Measurements from ENCODE around the gene KDM4D. TPM values are rescaled to one million over a fixed set of nuclear protein-coding genes. Genes with fewer than 3 reads are reported as not detected.
"Not testable (repeated sequence)": the region's sequence is repeated elsewhere in the genome, so short reads cannot be mapped to it uniquely, and the experiment has no call there.

KDM4D gene
- total RNA-seq, 4 donors from 2014 or later: 0.38 to 0.83 (median 0.44) TPM

GRCh38 chr11:94926271-94926625 lies 47.3 kb upstream of the KDM4D start:
- peaks cover 4 to 49% (median 34%) of the 10 kb centered on the region in 3 donors for H3K4me1 ChIP-seq
- H3K9me3 ChIP-seq: no peaks in the 10 kb centered on the region
- H3K36me3 ChIP-seq: no peaks in the 10 kb centered on the region
- no peak for TF ChIP-seq CTCF (IDR thresholded peaks at IDR 0.05)
- TF ChIP-seq POLR2A (IDR thresholded peaks at IDR 0.05): no peak
- no peak overlapping the region for H3K4me3 ChIP-seq
- H3K27ac ChIP-seq: peak overlapping the region; percentile 15 to 91 (median 78)
- no peak for DNase-seq
- intact Hi-C loops (cut with DNase I): no loop called here
- H3K27me3 ChIP-seq: no peaks in the 10 kb centered on the region

GRCh38 chr11:94926698-94927237 lies 46.7 kb upstream of the KDM4D start:
- WGBS, 2 donors: 14 to 35% methylated on average over 6 of the region's 6 CpGs
- intact Hi-C loops (cut with DNase I): no loop called here
- peak overlapping the region; percentile 15 to 91 (median 78) for H3K27ac ChIP-seq
- no peak for DNase-seq
- no peak overlapping the region for H3K4me3 ChIP-seq
- H3K36me3 ChIP-seq: no peaks in the 10 kb centered on the region
- H3K27me3 ChIP-seq: no peaks in the 10 kb centered on the region
- peaks cover 4 to 49% (median 34%) of the 10 kb centered on the region in 3 donors for H3K4me1 ChIP-seq
- no peaks in the 10 kb centered on the region for H3K9me3 ChIP-seq
- no peak for TF ChIP-seq CTCF (IDR thresholded peaks at IDR 0.05)
- TF ChIP-seq POLR2A (IDR thresholded peaks at IDR 0.05): no peak

GRCh38 chr11:94928117-94928990 lies 45.2 kb upstream of the KDM4D start:
- H3K27ac ChIP-seq: peak overlapping the region in 3 of 4 donors; percentile 74 to 91 (median 82)
- intact Hi-C loops (cut with DNase I): no loop called here
- 84 to 96% methylated on average over 1 of the region's 1 CpG for WGBS, 2 donors
- TF ChIP-seq POLR2A (IDR thresholded peaks at IDR 0.05): no peak
- TF ChIP-seq CTCF (IDR thresholded peaks at IDR 0.05): no peak
- no peaks in the 10 kb centered on the region for H3K36me3 ChIP-seq
- no peaks in the 10 kb centered on the region for H3K27me3 ChIP-seq
- H3K4me3 ChIP-seq: no peak overlapping the region
- DNase-seq: no peak
- H3K4me1 ChIP-seq: peaks cover 4 to 54% (median 34%) of the 10 kb centered on the region in 3 donors
- H3K9me3 ChIP-seq: no peaks in the 10 kb centered on the region

GRCh38 chr11:94932072-94932471 lies 41.4 kb upstream of the KDM4D start:
- not testable (repeated sequence) for H3K36me3 ChIP-seq, H3K27ac ChIP-seq

GRCh38 chr11:94932503-94932902 lies 41.0 kb upstream of the KDM4D start:
- no peak for DNase-seq
- H3K9me3 ChIP-seq: no peaks in the 10 kb centered on the region
- TF ChIP-seq CTCF (IDR thresholded peaks at IDR 0.05) (no peak), POLR2A (IDR thresholded peaks at IDR 0.05) (no peak)
- WGBS, 2 donors: 93 to 96% methylated on average over 5 of the region's 5 CpGs
- H3K4me3 ChIP-seq: no peak overlapping the region
- H3K27me3 ChIP-seq: no peaks in the 10 kb centered on the region
- H3K4me1 ChIP-seq: peaks cover 0 to 31% (median 15%) of the 10 kb centered on the region in 3 donors
- no peaks in the 10 kb centered on the region for H3K36me3 ChIP-seq
- intact Hi-C loops (cut with DNase I): no loop called here
- peak overlapping the region in 2 of 4 donors; percentile 8 to 57 for H3K27ac ChIP-seq

More at GRCh38 chr11:94932072-94932471, 41.4 kb upstream of the KDM4D start:
- H3K4me3 ChIP-seq; H3K9me3 ChIP-seq; H3K27me3 ChIP-seq; intact Hi-C loops (cut with DNase I); DNase-seq: not testable (repeated sequence)
- peaks cover 0 to 35% (median 19%) of the 10 kb centered on the region in 3 donors for H3K4me1 ChIP-seq

Data from esophagus squamous epithelium (tissue), 5 donors.